ENCODE measurements around the gene TWF1. TPM values are rescaled to one million over a fixed set of nuclear protein-coding genes. Genes with fewer than 3 reads are reported as not detected.

TWF1 gene
- total and polyA plus RNA-seq, 2 of the 4 experiments (the other 2 are of a cell fraction) = 67.0 to 141 TPM

- Histone ChIP-seq H3K79me1 (ENCODE audit: low read depth in 1 of 2, low read length in 2 of 2) (peaks cover 11 to 19% of the 10 kb centered on the region in 2 experiments), H3K27ac (ENCODE audit: insufficient read depth, low read length) (no peak overlapping the region), H2BK15ac (ENCODE audit: low read depth, low read length) (no peak overlapping the region), H3K23ac (ENCODE audit: low read depth, low read length) (peak overlapping the region; percentile 66; the same call in 1 of the 2 replicates), H3K4me1 (ENCODE audit: control insufficient read depth, insufficient read depth, low read length) (no peaks in the 10 kb centered on the region), H4K8ac (ENCODE audit: low read depth in 2 of 2, low read length in 2 of 2) (no peak overlapping the region), H3K4me3 (ENCODE audit: insufficient read depth, low read depth, low read length) (no peak overlapping the region), H3K27me3 (ENCODE audit: control insufficient read depth, insufficient read depth, low read length) (no peaks in the 10 kb centered on the region), H3K56ac (ENCODE audit: extremely low read depth, insufficient read depth, low read length) (no peak overlapping the region), H2AK9ac (replicated peaks; ENCODE audit: low read depth, low read length, poor library complexity) (no peak overlapping the region), H2BK120ac (ENCODE audit: low read depth, low read length) (no peak overlapping the region), H3K14ac (replicated peaks; ENCODE audit: low read depth, low read length) (no peak overlapping the region), H3K9ac (ENCODE audit: low read depth, low read length) (no peak overlapping the region), H3K9me3 (ENCODE audit: control insufficient read depth, insufficient read depth, low read length) (peaks cover 3% of the 10 kb centered on the region; the same call in 1 of the 2 replicates), H2BK20ac (ENCODE audit: low read depth, low read length) (no peak overlapping the region), H3K36me3 (ENCODE audit: control insufficient read depth, insufficient read depth, low read length) (peaks cover 3% of the 10 kb centered on the region), H3K18ac (ENCODE audit: low read depth, low read length) (no peak overlapping the region), H4K20me1 (ENCODE audit: insufficient read depth, low read length) (no peaks in the 10 kb centered on the region), H2AK5ac (ENCODE audit: low read depth, low read length) (no peak overlapping the region), H4K91ac (ENCODE audit: insufficient read depth, low read depth, low read length) (no peak overlapping the region), H2BK5ac (ENCODE audit: low read depth, low read length, poor library complexity, severe bottlenecking) (no peak overlapping the region), H2AFZ (replicated peaks; ENCODE audit: low read length, poor library complexity) (no peak overlapping the region), H3K9me1 (ENCODE audit: insufficient read depth, low read length) (no peaks in the 10 kb centered on the region), H4K5ac (ENCODE audit: low read depth, low read length) (no peak overlapping the region), H3K4ac (ENCODE audit: low read depth, low read length) (no peak overlapping the region; the same call in 1 of the 2 replicates), H3K4me2 (ENCODE audit: low read depth, low read length) (no peak overlapping the region)
- TF ChIP-seq POLR2A (IDR thresholded peaks at IDR 0.05; ENCODE audit: low read depth, low read length) = no peak
- peak; percentile 87 for TF ChIP-seq CEBPB (IDR thresholded peaks at IDR 0.05; ENCODE audit: low read depth, low read length)
- TF ChIP-seq, protein P1, sequence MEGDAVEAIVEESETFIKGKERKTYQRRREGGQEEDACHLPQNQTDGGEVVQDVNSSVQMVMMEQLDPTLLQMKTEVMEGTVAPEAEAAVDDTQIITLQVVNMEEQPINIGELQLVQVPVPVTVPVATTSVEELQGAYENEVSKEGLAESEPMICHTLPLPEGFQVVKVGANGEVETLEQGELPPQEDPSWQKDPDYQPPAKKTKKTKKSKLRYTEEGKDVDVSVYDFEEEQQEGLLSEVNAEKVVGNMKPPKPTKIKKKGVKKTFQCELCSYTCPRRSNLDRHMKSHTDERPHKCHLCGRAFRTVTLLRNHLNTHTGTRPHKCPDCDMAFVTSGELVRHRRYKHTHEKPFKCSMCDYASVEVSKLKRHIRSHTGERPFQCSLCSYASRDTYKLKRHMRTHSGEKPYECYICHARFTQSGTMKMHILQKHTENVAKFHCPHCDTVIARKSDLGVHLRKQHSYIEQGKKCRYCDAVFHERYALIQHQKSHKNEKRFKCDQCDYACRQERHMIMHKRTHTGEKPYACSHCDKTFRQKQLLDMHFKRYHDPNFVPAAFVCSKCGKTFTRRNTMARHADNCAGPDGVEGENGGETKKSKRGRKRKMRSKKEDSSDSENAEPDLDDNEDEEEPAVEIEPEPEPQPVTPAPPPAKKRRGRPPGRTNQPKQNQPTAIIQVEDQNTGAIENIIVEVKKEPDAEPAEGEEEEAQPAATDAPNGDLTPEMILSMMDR (conservative IDR thresholded peaks at IDR 0.05; ENCODE audit: low read depth, low read length) = no peak
- no peak for TF ChIP-seq BHLHE40 (IDR thresholded peaks at IDR 0.05; ENCODE audit: low read depth, low read length)
- TF ChIP-seq SMC3 (IDR thresholded peaks at IDR 0.05; ENCODE audit: low read depth, low read length) = no peak
- no peak for TF ChIP-seq NFE2L2 (IDR thresholded peaks at IDR 0.05; ENCODE audit: low read depth, low read length)
- no peak for TF ChIP-seq RCOR1 (IDR thresholded peaks at IDR 0.05; ENCODE audit: insufficient replicate concordance, low read length)
- dilution Hi-C loops (cut with HindIII; ENCODE audit: low sequenced_read_pairs, unreplicated experiment) = no loop called here
- DNase-seq = no peak
- ATAC-seq (ENCODE audit: low read depth) = no peak
- intact Hi-C loops (cut with micrococcal nuclease) = no loop called here
- WGBS, 2 experiments (ENCODE audit: extremely low coverage in 2 of 2, insufficient read length in 1 of 2) = 100% methylated on average over 1 of the region's 3 CpGs; no CpG with 5 or more reads in 1 of the 2 experiments
- ChIA-PET POLR2A (ENCODE audit: unreplicated experiment) (no interaction called here), CTCF (no interaction called here)
- BruUV-seq (replicated peaks) = no TSS peak
- in situ Hi-C loops (cut with MboI; ENCODE audit: low sequenced_read_pairs) = no loop called here
Observed at GRCh38 chr12:43750814-43751213, 55.3 kb downstream of the TWF1 start.
